Measurements from ENCODE around the gene SPOCD1.

SPOCD1 gene

GRCh38 chr1:31769720-31770390 lies 46.0 kb downstream of the SPOCD1 start:
- DNase-seq: peak; percentile 90

GRCh38 chr1:31768939-31769704 lies 46.7 kb downstream of the SPOCD1 start:
- DNase-seq: peak; percentile 32

- DNase-seq: no peak
Measured at GRCh38 chr1:31768407-31768907, 47.4 kb downstream of the SPOCD1 start.

GRCh38 chr1:31767225-31767624 lies 48.6 kb downstream of the SPOCD1 start:
- no peak for DNase-seq

- no peak for DNase-seq
Measured at GRCh38 chr1:31765516-31765915, 50.3 kb downstream of the SPOCD1 start.

GRCh38 chr1:31765041-31765467 lies 50.8 kb downstream of the SPOCD1 start:
- DNase-seq: peak; percentile 88

- DNase-seq: peak; percentile 79
Measured at GRCh38 chr1:31764312-31765040, 51.3 kb downstream of the SPOCD1 start, which contains the start of gene ADGRB2. Gene ADGRB2 (minus strand): TSS chr1:31764340. CDS start chr1:31757221, 7,119 bp downstream.

- DNase-seq: peak; percentile 59
Measured at GRCh38 chr1:31763671-31764311, 52.0 kb downstream of the SPOCD1 start.

GRCh38 chr1:31762726-31763670 lies 52.8 kb downstream of the SPOCD1 start:
- DNase-seq: peak; percentile 87

- no peak for DNase-seq
Measured at GRCh38 chr1:31762323-31762722, 53.5 kb downstream of the SPOCD1 start.

- no peak for DNase-seq
Measured at GRCh38 chr1:31761883-31762282, 53.9 kb downstream of the SPOCD1 start.

- peak; percentile 85 for DNase-seq
Measured at GRCh38 chr1:31760471-31761470, 55.1 kb downstream of the SPOCD1 start.

- no peak for DNase-seq
Measured at GRCh38 chr1:31759298-31760023, 56.4 kb downstream of the SPOCD1 start.

GRCh38 chr1:31758823-31759222 lies 57.0 kb downstream of the SPOCD1 start:
- no peak for DNase-seq

GRCh38 chr1:31757989-31758388 lies 57.8 kb downstream of the SPOCD1 start:
- DNase-seq: no peak

GRCh38 chr1:31757204-31757679 lies 58.6 kb downstream of the SPOCD1 start:
- DNase-seq: no peak

GRCh38 chr1:31756578-31756977 lies 59.2 kb downstream of the SPOCD1 start:
- DNase-seq: no peak

GRCh38 chr1:31755850-31756492 lies 59.9 kb downstream of the SPOCD1 start:
- DNase-seq: no peak

GRCh38 chr1:31755197-31755611 lies 60.6 kb downstream of the SPOCD1 start:
- DNase-seq: no peak
